Measurements from ENCODE around the gene PRICKLE1. TPM values are rescaled to one million over a fixed set of nuclear protein-coding genes. Genes with fewer than 3 reads are reported as not detected.

Gene PRICKLE1
- total RNA-seq, 1 donor from 2014 or later, result 9.0 TPM

- no peak for DNase-seq (ENCODE audit: low read depth in 2 of 2)
Measured at GRCh38 chr12:42495244-42495643, 94.3 kb downstream of the PRICKLE1 start.

- no peak for DNase-seq (ENCODE audit: low read depth in 2 of 2)
Measured at GRCh38 chr12:42492267-42492666, 97.3 kb downstream of the PRICKLE1 start.

- DNase-seq (ENCODE audit: low read depth in 2 of 2), result no peak
Measured at GRCh38 chr12:42490261-42490842, 99.2 kb downstream of the PRICKLE1 start.

- DNase-seq (ENCODE audit: low read depth in 2 of 2), result no peak
Measured at GRCh38 chr12:42486407-42486806, 103.1 kb downstream of the PRICKLE1 start.

- no peak for DNase-seq (ENCODE audit: low read depth in 2 of 2)
Measured at GRCh38 chr12:42485823-42486222, 103.7 kb downstream of the PRICKLE1 start.

GRCh38 chr12:42484996-42485395 is 104.5 kb downstream of the PRICKLE1 start:
- DNase-seq (ENCODE audit: low read depth in 2 of 2), result peak in 1 of 2 donors; percentile 36

GRCh38 chr12:42483521-42483790 is 106.1 kb downstream of the PRICKLE1 start:
- DNase-seq (ENCODE audit: low read depth in 2 of 2), result peak; percentile 17 to 58

- DNase-seq (ENCODE audit: low read depth in 2 of 2), result peak; percentile 51 to 84
Measured at GRCh38 chr12:42482748-42483520, 106.6 kb downstream of the PRICKLE1 start.

- DNase-seq (ENCODE audit: low read depth in 2 of 2), result peak; percentile 83 to 92
Measured at GRCh38 chr12:42482041-42482747, 107.4 kb downstream of the PRICKLE1 start.

GRCh38 chr12:42481368-42481767 is 108.2 kb downstream of the PRICKLE1 start:
- peak in 1 of 2 donors; percentile 10 for DNase-seq (ENCODE audit: low read depth in 2 of 2)

GRCh38 chr12:42477941-42478340 is 111.6 kb downstream of the PRICKLE1 start:
- no peak for DNase-seq (ENCODE audit: low read depth in 2 of 2)

GRCh38 chr12:42475106-42475505 is 114.4 kb downstream of the PRICKLE1 start:
- DNase-seq (ENCODE audit: low read depth in 2 of 2), result no peak

- peak in 1 of 2 donors; percentile 77 for DNase-seq (ENCODE audit: low read depth in 2 of 2)
Measured at GRCh38 chr12:42474391-42474790, 115.2 kb downstream of the PRICKLE1 start.

- peak in 1 of 2 donors; percentile 32 for DNase-seq (ENCODE audit: low read depth in 2 of 2)
Measured at GRCh38 chr12:42473561-42473960, 116.0 kb downstream of the PRICKLE1 start.

- DNase-seq (ENCODE audit: low read depth in 2 of 2), result no peak
Measured at GRCh38 chr12:42473130-42473529, 116.4 kb downstream of the PRICKLE1 start.

- DNase-seq (ENCODE audit: low read depth in 2 of 2), result no peak
Measured at GRCh38 chr12:42472376-42472775, 117.2 kb downstream of the PRICKLE1 start.

GRCh38 chr12:42469355-42470175 is 120.0 kb downstream of the PRICKLE1 start:
- DNase-seq (ENCODE audit: low read depth in 2 of 2), result no peak

- DNase-seq (ENCODE audit: low read depth in 2 of 2), result peak in 1 of 2 donors; percentile 48
Measured at GRCh38 chr12:42468921-42469320, 120.6 kb downstream of the PRICKLE1 start.

GRCh38 chr12:42468341-42468821 is 121.2 kb downstream of the PRICKLE1 start:
- DNase-seq (ENCODE audit: low read depth in 2 of 2), result peak; percentile 65 to 89

GRCh38 chr12:42463671-42464070 is 125.9 kb downstream of the PRICKLE1 start:
- DNase-seq (ENCODE audit: low read depth in 2 of 2), result no peak

- DNase-seq (ENCODE audit: low read depth in 2 of 2), result peak in 1 of 2 donors; percentile 60
Measured at GRCh38 chr12:42462486-42462885, 127.1 kb downstream of the PRICKLE1 start.

Measured in dermis microvascular lymphatic vessel endothelial cell (primary cell).